Neural cell (in vitro differentiated cells): Measurements from ENCODE around the gene SSBP3. TPM values are rescaled to one million over a fixed set of nuclear protein-coding genes. Genes with fewer than 3 reads are reported as not detected.

Source experiments
- H2AFZ ChIP-seq: fragments of 200-600, 300-800 bp; sonication (generic), shearing (Covaris generic); 2 replicates; pipeline ENCODE4 v1.6.0; 2014; ENCODE audit warnings: low read depth, mild to moderate bottlenecking, antibody characterized with exemption, low read length, moderate library complexity
- H3F3A ChIP-seq: fragments of 200-600 bp; shearing (Covaris generic); 2 replicates; pipeline ENCODE4 v1.6.1; 2016; ENCODE audit warnings: mild to moderate bottlenecking, moderate library complexity, mixed read lengths, antibody characterized with exemption, low read length; ENCODE audit not compliant: insufficient read depth, poor library complexity, severe bottlenecking
- H3K27ac ChIP-seq: fragments of 200-600, 300-800 bp; sonication (generic), shearing (Covaris generic); 2 replicates; pipeline ENCODE4 v1.5.1; 2014; ENCODE audit warnings: mild to moderate bottlenecking, low read length, moderate library complexity
- H3K27me3 ChIP-seq: fragments of 300-800, 200-600 bp; sonication (generic), shearing (Covaris generic); 2 replicates; pipeline ENCODE4 v1.6.0; 2014; ENCODE audit warnings: mild to moderate bottlenecking, low read depth, low read length, moderate library complexity; ENCODE audit not compliant: insufficient read depth
- H3K36me3 ChIP-seq: fragments of 300-800, 200-600 bp; sonication (generic), shearing (Covaris generic); 2 replicates; pipeline ENCODE4 v1.5.1; 2014; ENCODE audit warnings: mild to moderate bottlenecking, antibody characterized with exemption, low read length, moderate library complexity; ENCODE audit not compliant: insufficient read depth
- H3K4me2 ChIP-seq: fragments of 300-800, 200-600 bp; sonication (generic), shearing (Covaris generic); 2 replicates; pipeline ENCODE4 v1.6.0; 2014; ENCODE audit warnings: mild to moderate bottlenecking, low read length
- H3K4me3 ChIP-seq: fragments of 300-800, 200-600 bp; sonication (generic), shearing (Covaris generic); 2 replicates; pipeline ENCODE4 v1.5.1; 2014; ENCODE audit warnings: mild to moderate bottlenecking, low read length, moderate library complexity
- H3K79me2 ChIP-seq: fragments of 200-600 bp; shearing (Covaris generic); replicated peaks from 2 replicates; pipeline ENCODE4 v1.6.0; 2014; ENCODE audit warnings: mild to moderate bottlenecking, low read length, moderate library complexity; ENCODE audit not compliant: insufficient read depth
- H3K9ac ChIP-seq: fragments of 300-800, 200-600 bp; sonication (generic), shearing (Covaris generic); 2 replicates; pipeline ENCODE4 v1.6.1; 2016; ENCODE audit warnings: mild to moderate bottlenecking, low read length, mixed read lengths
- H3K9me2 ChIP-seq: fragments of 200-600 bp; shearing (Covaris generic); 2 replicates; pipeline ENCODE4 v1.6.1; 2016; ENCODE audit warnings: mild to moderate bottlenecking, low read length, mixed read lengths; ENCODE audit not compliant: insufficient read depth
- H3K9me3 ChIP-seq: fragments of 200-600, 300-800 bp; sonication (generic), shearing (Covaris generic); 2 replicates; pipeline ENCODE4 v1.6.1; 2016; ENCODE audit warnings: mild to moderate bottlenecking, mixed run types, low read length, moderate library complexity, mixed read lengths
- H4K20me1 ChIP-seq: fragments of 200-600 bp; shearing (Covaris generic); 2 replicates; pipeline ENCODE4 v1.6.1; 2016; ENCODE audit warnings: mild to moderate bottlenecking, mixed run types; ENCODE audit not compliant: insufficient read depth
- CTCF ChIP-seq: fragments of 450-650 bp; IDR thresholded peaks from 2 replicates; pipeline ENCODE4 v1.5.1; 2014; ENCODE audit warnings: antibody characterized with exemption, mild to moderate bottlenecking, moderate library complexity; ENCODE audit not compliant: poor library complexity, severe bottlenecking
- EP300 ChIP-seq: fragments of 450-650 bp; conservative IDR thresholded peaks from 2 replicates; pipeline ENCODE4 v1.6.1; 2014; ENCODE audit warnings: antibody characterized with exemption, mild to moderate bottlenecking, moderate library complexity; ENCODE audit not compliant: poor library complexity, severe bottlenecking
- EZH2 ChIP-seq: fragments of 200-600, 300-800 bp; shearing (Covaris generic), sonication (generic); IDR thresholded peaks from 2 replicates; pipeline ENCODE4 v1.6.1; 2014; ENCODE audit warnings: antibody characterized with exemption, low read length, borderline replicate concordance, mild to moderate bottlenecking; ENCODE audit not compliant: insufficient read depth, poor library complexity, severe bottlenecking
- MXI1 ChIP-seq: fragments of 450-650 bp; conservative IDR thresholded peaks from 2 replicates; pipeline ENCODE4 v1.6.1; 2014; ENCODE audit warnings: antibody characterized with exemption, mild to moderate bottlenecking; ENCODE audit not compliant: poor library complexity, severe bottlenecking
- POLR2AphosphoS5 ChIP-seq: IDR thresholded peaks from 2 replicates; pipeline ENCODE4 v1.6.1; 2012
- RAD21 ChIP-seq: fragments of 450-650 bp; conservative IDR thresholded peaks from 2 replicates; pipeline ENCODE4 v1.6.1; 2014; ENCODE audit warnings: antibody characterized with exemption, mild to moderate bottlenecking, moderate library complexity
- REST ChIP-seq: IDR thresholded peaks from 2 replicates; pipeline ENCODE4 v1.6.1; 2012; ENCODE audit warnings: borderline replicate concordance
- SMC3 ChIP-seq: fragments of 450-650 bp; conservative IDR thresholded peaks from 2 replicates; pipeline ENCODE4 v1.6.1; 2014; ENCODE audit warnings: antibody characterized with exemption, mild to moderate bottlenecking, moderate library complexity; ENCODE audit not compliant: poor library complexity
- TAF1 ChIP-seq: IDR thresholded peaks from 2 replicates; pipeline ENCODE4 v1.6.1; 2012; ENCODE audit warnings: low read depth
- polyA plus RNA-seq: library from polyadenylated mRNA; depleted of rRNA; stranded (reverse); fragments of >200 nt; gene quantifications from 2 replicates; pipeline ENCODE4 v1.2.3, GENCODE V29; 2014

Gene SSBP3
- polyA plus RNA-seq, 1 donor from 2014 or later = 77.4 TPM

GRCh38 chr1:54413295-54413694 is 7.1 kb upstream of the SSBP3 start:
- Histone ChIP-seq H3K27me3 (no peaks in the 10 kb centered on the region), H4K20me1 (no peaks in the 10 kb centered on the region), H3K9ac (no peak overlapping the region), H3K79me2 (no peaks in the 10 kb centered on the region), H3K9me2 (no peaks in the 10 kb centered on the region), H3F3A (no peaks in the 10 kb centered on the region), H3K9me3 (no peaks in the 10 kb centered on the region), H3K4me3 (no peak overlapping the region), H3K36me3 (no peaks in the 10 kb centered on the region), H3K27ac (no peak overlapping the region), H2AFZ (no peak overlapping the region), H3K4me2 (no peak overlapping the region)
- TF ChIP-seq POLR2AphosphoS5 (no peak), EZH2 (no peak), SMC3 (no peak), MXI1 (no peak), EP300 (no peak), CTCF (no peak), RAD21 (no peak), REST (no peak)

- H3K27ac ChIP-seq = no peak overlapping the region
- no peak overlapping the region for H2AFZ ChIP-seq
Measured at GRCh38 chr1:54410359-54410758, 4.2 kb upstream of the SSBP3 start.

More at GRCh38 chr1:54410359-54410758, 4.2 kb upstream of the SSBP3 start:
- TF ChIP-seq MXI1 (no peak), POLR2AphosphoS5 (no peak), TAF1 (no peak)
- H3K36me3 ChIP-seq = no peaks in the 10 kb centered on the region
- no peak overlapping the region for H3K4me2 ChIP-seq
- peaks cover 2% of the 10 kb centered on the region for H3K79me2 ChIP-seq
- H3K4me3 ChIP-seq = no peak overlapping the region
- no peaks in the 10 kb centered on the region for H3K27me3 ChIP-seq
- H3K9me2 ChIP-seq = no peaks in the 10 kb centered on the region
- no peaks in the 10 kb centered on the region for H3K9me3 ChIP-seq
- H3F3A ChIP-seq = no peaks in the 10 kb centered on the region
- H3K9ac ChIP-seq = no peak overlapping the region
- no peaks in the 10 kb centered on the region for H4K20me1 ChIP-seq
